Ovary (tissue), 3 donors: ENCODE results near the gene FANCD2OS.

ENCODE experiments used
- EP300 ChIP-seq: sonication (generic); formaldehyde crosslinking; IDR thresholded peaks from one replicate; pipeline ENCODE4 v1.6.1; 2017; ENCODE audit warnings: antibody characterized with exemption
- POLR2A ChIP-seq: fragments of 450-650 bp; IDR thresholded peaks from one replicate; pipeline ENCODE4 v1.6.1; 2017; ENCODE audit warnings: antibody characterized with exemption, mild to moderate bottlenecking, moderate library complexity
- TF ChIP-seq, protein P1 (sequence below), 3 donors: fragments of 450-650 bp in 2 of 3; fragments of 200-600 bp in 1 of 3; IDR thresholded peaks; one replicate each; pipeline versions ENCODE4 v1.5.1 to v1.8.0; 2016 to 2022; ENCODE audit warnings: antibody characterized with exemption in 3 of 3, mild to moderate bottlenecking in 1 of 3
- donor health status: DM: no; HTN: no; CAD: no.

DNA sequence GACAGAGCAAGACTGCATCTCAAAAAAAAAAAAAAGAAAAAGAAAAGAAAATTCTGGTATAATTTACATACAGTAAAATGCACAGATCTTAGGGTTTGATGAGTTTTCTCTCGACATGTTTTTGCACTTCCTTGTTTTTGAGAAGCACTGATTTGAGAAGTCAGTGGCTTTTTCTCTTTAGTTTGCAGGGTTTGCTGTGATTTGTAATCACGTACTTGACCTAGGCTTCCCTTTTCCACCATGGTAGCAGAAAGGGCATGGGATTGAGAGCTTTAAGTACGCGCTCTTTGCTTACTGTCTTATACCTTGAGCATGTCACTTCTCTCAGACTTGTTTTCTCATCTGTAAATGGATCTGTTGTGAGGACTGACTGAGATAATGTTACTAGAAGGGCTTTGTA lies 37.6 kb upstream of the FANCD2OS start:
- TF ChIP-seq, protein P1, sequence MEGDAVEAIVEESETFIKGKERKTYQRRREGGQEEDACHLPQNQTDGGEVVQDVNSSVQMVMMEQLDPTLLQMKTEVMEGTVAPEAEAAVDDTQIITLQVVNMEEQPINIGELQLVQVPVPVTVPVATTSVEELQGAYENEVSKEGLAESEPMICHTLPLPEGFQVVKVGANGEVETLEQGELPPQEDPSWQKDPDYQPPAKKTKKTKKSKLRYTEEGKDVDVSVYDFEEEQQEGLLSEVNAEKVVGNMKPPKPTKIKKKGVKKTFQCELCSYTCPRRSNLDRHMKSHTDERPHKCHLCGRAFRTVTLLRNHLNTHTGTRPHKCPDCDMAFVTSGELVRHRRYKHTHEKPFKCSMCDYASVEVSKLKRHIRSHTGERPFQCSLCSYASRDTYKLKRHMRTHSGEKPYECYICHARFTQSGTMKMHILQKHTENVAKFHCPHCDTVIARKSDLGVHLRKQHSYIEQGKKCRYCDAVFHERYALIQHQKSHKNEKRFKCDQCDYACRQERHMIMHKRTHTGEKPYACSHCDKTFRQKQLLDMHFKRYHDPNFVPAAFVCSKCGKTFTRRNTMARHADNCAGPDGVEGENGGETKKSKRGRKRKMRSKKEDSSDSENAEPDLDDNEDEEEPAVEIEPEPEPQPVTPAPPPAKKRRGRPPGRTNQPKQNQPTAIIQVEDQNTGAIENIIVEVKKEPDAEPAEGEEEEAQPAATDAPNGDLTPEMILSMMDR (IDR thresholded peaks at IDR 0.05): no peak
- no peak for TF ChIP-seq POLR2A
- TF ChIP-seq EP300: no peak
